MCF 10A (cell line): ENCODE measurements around the gene OTUD1. TPM values are rescaled to one million over a fixed set of nuclear protein-coding genes. Genes with fewer than 3 reads are reported as not detected.

Experiments
- BruUV-seq: library from RNA; stranded (reverse); fragments of 400-500 nt; replicated peaks from 2 replicates; lab custom pipeline; 2021; lab: Mats Ljungman, UMichigan
- CTCF ChIA-PET: fragments of 300-600 bp; sonication (Branson Sonifier 250); formaldehyde crosslinking; extraction: SDS; loops from one replicate; lab custom pipeline; 2021; ENCODE audit warnings: antibody characterized with exemption, inconsistent platforms; lab: Yijun Ruan, JAX
- POLR2A ChIA-PET: fragments of 300-600, 350-650 bp; sonication (Branson Sonifier 250); formaldehyde crosslinking; extraction: SDS; loops from one replicate; lab custom pipeline; 2020; ENCODE audit warnings: antibody characterized with exemption, inconsistent platforms; lab: Yijun Ruan, JAX
- DNase-seq: peaks from one replicate; pipeline ENCODE4 v3.0.0-alpha.2; 2018; ENCODE audit not compliant: unreplicated experiment
- H3K27ac Mint-ChIP-seq: one replicate; pipeline ENCODE4 v1.8.0; 2022; ENCODE audit warnings: mild to moderate bottlenecking, low read depth, mixed read lengths; ENCODE audit not compliant: unreplicated experiment
- H3K27me3 Mint-ChIP-seq: one replicate; pipeline ENCODE4 v1.8.0; 2022; ENCODE audit warnings: mixed read lengths; ENCODE audit not compliant: insufficient read depth, unreplicated experiment
- H3K36me3 Mint-ChIP-seq: one replicate; pipeline ENCODE4 v1.8.0; 2022; ENCODE audit warnings: mild to moderate bottlenecking, moderate library complexity, mixed read lengths; ENCODE audit not compliant: insufficient read depth, unreplicated experiment
- H3K4me1 Mint-ChIP-seq: one replicate; pipeline ENCODE4 v1.8.0; 2022; ENCODE audit warnings: mixed read lengths; ENCODE audit not compliant: insufficient read depth, unreplicated experiment
- H3K4me3 Mint-ChIP-seq: one replicate; pipeline ENCODE4 v1.8.0; 2022; ENCODE audit warnings: mild to moderate bottlenecking, moderate library complexity, mixed read lengths; ENCODE audit not compliant: unreplicated experiment
- H3K9me3 Mint-ChIP-seq: one replicate; pipeline ENCODE4 v1.8.0; 2022; ENCODE audit warnings: mixed read lengths; ENCODE audit not compliant: unreplicated experiment
- CTCF ChIP-seq: fragments of 200-600 bp; IDR thresholded peaks from one replicate; pipeline ENCODE4 v1.8.0; 2022; ENCODE audit warnings: antibody characterized with exemption, mild to moderate bottlenecking; ENCODE audit not compliant: unreplicated experiment
- intact Hi-C: fragments of 100-400 bp; cut with micrococcal nuclease; formaldehyde crosslinking; loops from 2 replicates; pipeline ENCODE4 v1.14.1; 2022
- total RNA-seq: library from RNA; stranded (reverse); gene quantifications from 2 replicates; pipeline ENCODE4 v1.2.3, GENCODE V29; 2022

The OTUD1 gene
- total RNA-seq, 1 experiment from 2014 or later = 14.9 TPM

GRCh38 chr10:23403278-23403677, 35.6 kb upstream of the OTUD1 start:
- H3K4me3 Mint-ChIP-seq = no peak overlapping the region
- H3K9me3 Mint-ChIP-seq = no peaks in the 10 kb centered on the region
- no peaks in the 10 kb centered on the region for H3K27me3 Mint-ChIP-seq
- BruUV-seq = no TSS peak
- no peaks in the 10 kb centered on the region for H3K36me3 Mint-ChIP-seq
- no peak for DNase-seq
- ChIA-PET POLR2A (interaction anchor here (0.6 to 1.0 kb wide), 3 partner anchors 10 to 40 kb away, joined by 3 read pairs; no protein-coding TSS in a partner anchor), CTCF (interaction anchor here (1.0 to 2.1 kb wide), 3 partner anchors 17 to 245 kb away, joined by 5 read pairs; no protein-coding TSS in a partner anchor)
- H3K4me1 Mint-ChIP-seq = peaks cover 7% of the 10 kb centered on the region
- no peak for TF ChIP-seq CTCF
- no peak overlapping the region for H3K27ac Mint-ChIP-seq
- intact Hi-C loops = no loop called here

- no TSS peak for BruUV-seq
- Mint-ChIP-seq H3K4me1 (peaks cover 7% of the 10 kb centered on the region), H3K9me3 (no peaks in the 10 kb centered on the region), H3K27me3 (no peaks in the 10 kb centered on the region), H3K4me3 (no peak overlapping the region), H3K36me3 (no peaks in the 10 kb centered on the region), H3K27ac (no peak overlapping the region)
- ChIA-PET POLR2A (interaction anchor here (0.6 to 1.2 kb wide), 3 partner anchors 10 to 19 kb away, joined by 3 to 4 read pairs (median 3); no protein-coding TSS in a partner anchor), CTCF (interaction anchor here (0.6 to 2.1 kb wide), 5 partner anchors 8 to 1512 kb away, joined by 3 to 5 read pairs (median 5); no protein-coding TSS in a partner anchor)
- intact Hi-C loops = no loop called here
- no peak for DNase-seq
- no peak for TF ChIP-seq CTCF
These were observed 35.2 kb upstream of the OTUD1 start for GRCh38 chr10:23403719-23404118.

GRCh38 chr10:23404461-23404980, 34.4 kb upstream of the OTUD1 start:
- Mint-ChIP-seq H3K9me3 (no peaks in the 10 kb centered on the region), H3K4me1 (peaks cover 5% of the 10 kb centered on the region), H3K36me3 (no peaks in the 10 kb centered on the region), H3K4me3 (no peak overlapping the region), H3K27me3 (no peaks in the 10 kb centered on the region), H3K27ac (no peak overlapping the region)
- no TSS peak for BruUV-seq
- ChIA-PET CTCF (interaction anchor here (0.6 to 1.0 kb wide), 3 partner anchors 9 to 1513 kb away, joined by 3 to 5 read pairs (median 3); no protein-coding TSS in a partner anchor), POLR2A (interaction anchor here (0.6 to 1.7 kb wide), 3 partner anchors 10 to 20 kb away, joined by 3 to 8 read pairs (median 4); no protein-coding TSS in a partner anchor)
- DNase-seq = no peak
- no peak for TF ChIP-seq CTCF
- intact Hi-C loops = no loop called here

- ChIA-PET CTCF (interaction anchor here (0.6 kb wide), 2 partner anchors 11 to 36 kb away, joined by 3 read pairs; no protein-coding TSS in a partner anchor), POLR2A (interaction anchor here (1.7 kb wide), 1 partner anchor 9 kb away, joined by 8 read pairs; no protein-coding TSS in a partner anchor)
- no peak for TF ChIP-seq CTCF
- no TSS peak for BruUV-seq
- Mint-ChIP-seq H3K4me1 (no peaks in the 10 kb centered on the region), H3K4me3 (no peak overlapping the region), H3K9me3 (no peaks in the 10 kb centered on the region), H3K36me3 (no peaks in the 10 kb centered on the region), H3K27me3 (no peaks in the 10 kb centered on the region), H3K27ac (no peak overlapping the region)
- DNase-seq = no peak
- intact Hi-C loops = no loop called here
These were observed 33.3 kb upstream of the OTUD1 start for GRCh38 chr10:23405540-23405939.
